ENCODE results near the gene KNDC1.

Gene KNDC1

DNA sequence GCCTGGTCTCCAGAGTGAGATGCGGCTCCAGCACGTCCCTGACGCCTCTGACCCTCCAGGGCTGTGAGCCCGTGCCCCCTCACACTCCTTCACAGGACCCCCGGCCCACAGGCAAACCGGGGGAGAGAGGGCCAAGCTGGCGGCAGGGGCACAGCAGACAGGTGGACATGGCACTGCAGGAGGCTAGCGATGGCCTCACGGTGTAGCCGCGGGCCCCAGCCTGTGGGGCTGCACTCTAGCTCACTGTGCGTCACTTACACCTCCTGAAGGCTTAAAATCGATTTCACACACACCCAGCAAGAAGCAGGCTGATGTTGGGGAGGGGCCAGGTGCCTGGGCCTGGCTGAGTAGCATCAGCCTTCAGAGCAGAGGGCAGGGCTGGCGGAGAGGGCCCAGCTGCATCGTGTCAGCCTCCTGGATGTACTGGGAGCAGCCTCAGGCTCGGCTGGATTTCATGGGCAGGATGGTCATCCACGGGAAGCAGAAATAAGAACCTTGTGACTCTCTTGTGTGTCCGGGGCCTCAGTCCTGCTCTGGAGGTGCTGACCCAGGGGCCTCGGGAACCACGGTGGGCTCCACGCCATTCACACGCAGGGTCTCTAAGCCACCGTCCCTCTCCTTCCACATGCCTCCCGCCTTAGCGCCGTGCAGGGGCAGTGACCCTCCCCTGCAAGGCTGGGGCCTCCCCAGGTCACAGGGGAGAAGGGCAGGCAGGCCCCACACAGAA, 19.4 kb upstream of the KNDC1 start:
- no peak for DNase-seq (ENCODE audit: low spot score)
- TF ChIP-seq, protein P1, sequence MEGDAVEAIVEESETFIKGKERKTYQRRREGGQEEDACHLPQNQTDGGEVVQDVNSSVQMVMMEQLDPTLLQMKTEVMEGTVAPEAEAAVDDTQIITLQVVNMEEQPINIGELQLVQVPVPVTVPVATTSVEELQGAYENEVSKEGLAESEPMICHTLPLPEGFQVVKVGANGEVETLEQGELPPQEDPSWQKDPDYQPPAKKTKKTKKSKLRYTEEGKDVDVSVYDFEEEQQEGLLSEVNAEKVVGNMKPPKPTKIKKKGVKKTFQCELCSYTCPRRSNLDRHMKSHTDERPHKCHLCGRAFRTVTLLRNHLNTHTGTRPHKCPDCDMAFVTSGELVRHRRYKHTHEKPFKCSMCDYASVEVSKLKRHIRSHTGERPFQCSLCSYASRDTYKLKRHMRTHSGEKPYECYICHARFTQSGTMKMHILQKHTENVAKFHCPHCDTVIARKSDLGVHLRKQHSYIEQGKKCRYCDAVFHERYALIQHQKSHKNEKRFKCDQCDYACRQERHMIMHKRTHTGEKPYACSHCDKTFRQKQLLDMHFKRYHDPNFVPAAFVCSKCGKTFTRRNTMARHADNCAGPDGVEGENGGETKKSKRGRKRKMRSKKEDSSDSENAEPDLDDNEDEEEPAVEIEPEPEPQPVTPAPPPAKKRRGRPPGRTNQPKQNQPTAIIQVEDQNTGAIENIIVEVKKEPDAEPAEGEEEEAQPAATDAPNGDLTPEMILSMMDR (IDR thresholded peaks at IDR 0.05; ENCODE audit: extremely low read depth, missing control alignments), result no peak

GRCh38 chr10:133141144-133141957, 18.7 kb upstream of the KNDC1 start:
- DNase-seq (ENCODE audit: low spot score), result no peak
- TF ChIP-seq, protein P1 (IDR thresholded peaks at IDR 0.05; ENCODE audit: extremely low read depth, missing control alignments), result no peak

- no peak for DNase-seq (ENCODE audit: low spot score)
- TF ChIP-seq, protein P1 (IDR thresholded peaks at IDR 0.05; ENCODE audit: extremely low read depth, missing control alignments), result no peak
Observed at GRCh38 chr10:133141958-133142340, 18.1 kb upstream of the KNDC1 start.

- TF ChIP-seq, protein P1 (IDR thresholded peaks at IDR 0.05; ENCODE audit: extremely low read depth, missing control alignments), result no peak
- no peak for DNase-seq (ENCODE audit: low spot score)
Observed at GRCh38 chr10:133142523-133143199, 17.4 kb upstream of the KNDC1 start.

DNA sequence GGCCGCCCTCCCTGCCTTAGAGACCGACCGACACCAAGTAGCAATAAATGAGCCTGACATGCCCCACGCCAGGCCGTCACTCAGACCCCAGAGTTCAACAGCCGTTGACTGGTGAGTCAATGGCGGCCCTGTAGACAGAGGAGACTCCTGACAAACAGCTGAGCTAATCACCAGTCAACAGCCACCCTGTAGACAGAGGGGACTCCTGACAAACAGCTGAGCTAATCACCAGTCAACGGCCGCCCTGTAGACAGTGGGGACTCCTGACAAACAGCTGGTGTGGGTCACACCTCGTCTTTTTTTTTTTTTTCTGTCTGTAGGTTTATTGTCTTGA, 16.9 kb upstream of the KNDC1 start:
- no peak for DNase-seq (ENCODE audit: low spot score)
- TF ChIP-seq, protein P1 (IDR thresholded peaks at IDR 0.05; ENCODE audit: extremely low read depth, missing control alignments), result no peak

GRCh38 chr10:133143546-133143945, 16.5 kb upstream of the KNDC1 start:
- no peak for DNase-seq (ENCODE audit: low spot score)
- TF ChIP-seq, protein P1 (IDR thresholded peaks at IDR 0.05; ENCODE audit: extremely low read depth, missing control alignments), result no peak

GRCh38 chr10:133144771-133145170, 15.2 kb upstream of the KNDC1 start:
- TF ChIP-seq, protein P1 (IDR thresholded peaks at IDR 0.05; ENCODE audit: extremely low read depth, missing control alignments), result no peak
- DNase-seq (ENCODE audit: low spot score), result no peak
